H1 (cell line): ENCODE measurements around the gene HTR6.

ENCODE experiments used
- CHD2 ChIP-seq: IDR thresholded peaks from 2 replicates; pipeline ENCODE4 v1.6.1; 2012; ENCODE audit warnings: low read length, improper control_type of control experiment
- CREB1 ChIP-seq: IDR thresholded peaks from 2 replicates; pipeline ENCODE4 v1.6.1; 2012; ENCODE audit warnings: inconsistent platforms
- JUN ChIP-seq: IDR thresholded peaks from 2 replicates; pipeline ENCODE4 v1.6.1; 2011; ENCODE audit warnings: low read depth, mild to moderate bottlenecking, improper control_type of control experiment, low read length
- NRF1 ChIP-seq: IDR thresholded peaks from 2 replicates; pipeline ENCODE4 v1.6.1; 2011; ENCODE audit warnings: mild to moderate bottlenecking, low read depth, low read length, improper control_type of control experiment
- POLR2A ChIP-seq, 2 experiments: IDR thresholded peaks; 1 replicate in 1 of 2; 2 replicates in 1 of 2; pipeline ENCODE4 v1.6.1; 2011; ENCODE audit warnings: low read depth in 2 of 2, low read length in 2 of 2, mild to moderate bottlenecking in 2 of 2; ENCODE audit errors: control extremely low read depth in 1 of 2
- RBBP5 ChIP-seq: IDR thresholded peaks from 2 replicates; pipeline ENCODE4 v1.7.1; 2012; ENCODE audit warnings: low read depth, mild to moderate bottlenecking, inconsistent platforms, low read length, moderate library complexity, borderline replicate concordance
- SIRT6 ChIP-seq: IDR thresholded peaks from one replicate; pipeline ENCODE4 v1.7.1; 2012; ENCODE audit warnings: low read length, inconsistent platforms
- SIX5 ChIP-seq: IDR thresholded peaks from 2 replicates; pipeline ENCODE4 v1.6.1; 2011; ENCODE audit warnings: mild to moderate bottlenecking, low read depth, low read length
- TBP ChIP-seq: IDR thresholded peaks from 2 replicates; pipeline ENCODE4 v1.6.1; 2011; ENCODE audit warnings: low read depth, low read length, improper control_type of control experiment
- TF ChIP-seq, protein P1 (sequence below), 3 experiments: IDR thresholded peaks; 1 replicate in 2 of 3; 2 replicates in 1 of 3; pipeline versions ENCODE4 v1.5.1 to v1.6.1; 2011; ENCODE audit warnings: low read length in 3 of 3, mild to moderate bottlenecking in 3 of 3, inconsistent platforms in 2 of 3, low read depth in 1 of 3, moderate library complexity in 1 of 3; ENCODE audit not compliant: insufficient read depth in 1 of 3; ENCODE audit errors: control extremely low read depth in 1 of 3
- TF ChIP-seq, protein P2 (sequence below): IDR thresholded peaks from 2 replicates; pipeline ENCODE4 v1.6.1; 2012; ENCODE audit warnings: inconsistent platforms

DNA sequence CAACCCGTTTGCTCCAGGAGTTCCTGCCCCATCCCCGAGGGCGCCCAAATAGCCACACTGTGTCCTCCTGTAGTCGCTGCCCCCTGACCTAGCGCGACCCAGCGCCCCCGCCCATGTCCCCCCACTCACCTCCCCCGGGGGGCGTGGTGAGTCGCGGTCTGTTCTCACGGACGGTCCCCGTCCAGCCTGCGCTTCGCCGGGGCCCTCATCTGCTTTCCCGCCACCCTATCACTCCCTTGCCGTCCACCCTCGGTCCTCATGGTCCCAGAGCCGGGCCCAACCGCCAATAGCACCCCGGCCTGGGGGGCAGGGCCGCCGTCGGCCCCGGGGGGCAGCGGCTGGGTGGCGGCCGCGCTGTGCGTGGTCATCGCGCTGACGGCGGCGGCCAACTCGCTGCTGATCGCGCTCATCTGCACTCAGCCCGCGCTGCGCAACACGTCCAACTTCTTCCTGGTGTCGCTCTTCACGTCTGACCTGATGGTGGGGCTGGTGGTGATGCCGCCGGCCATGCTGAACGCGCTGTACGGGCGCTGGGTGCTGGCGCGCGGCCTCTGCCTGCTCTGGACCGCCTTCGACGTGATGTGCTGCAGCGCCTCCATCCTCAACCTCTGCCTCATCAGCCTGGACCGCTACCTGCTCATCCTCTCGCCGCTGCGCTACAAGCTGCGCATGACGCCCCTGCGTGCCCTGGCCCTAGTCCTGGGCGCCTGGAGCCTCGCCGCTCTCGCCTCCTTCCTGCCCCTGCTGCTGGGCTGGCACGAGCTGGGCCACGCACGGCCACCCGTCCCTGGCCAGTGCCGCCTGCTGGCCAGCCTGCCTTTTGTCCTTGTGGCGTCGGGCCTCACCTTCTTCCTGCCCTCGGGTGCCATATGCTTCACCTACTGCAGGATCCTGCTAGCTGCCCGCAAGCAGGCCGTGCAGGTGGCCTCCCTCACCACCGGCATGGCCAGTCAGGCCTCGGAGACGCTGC is 1.1 kb downstream of the HTR6 start:
- no peak for TF ChIP-seq POLR2A (IDR thresholded peaks at IDR 0.05; ENCODE audit: control extremely low read depth in 1 of 2, low read depth in 2 of 2, low read length in 2 of 2)
- no peak for TF ChIP-seq RBBP5
- no peak for TF ChIP-seq SIX5
- 0 out of 2 replicates have a peak, but pooled peaks have one; percentile 7 for TF ChIP-seq CREB1
- TF ChIP-seq SIRT6 = no peak
- no peak for TF ChIP-seq CHD2
- no peak for TF ChIP-seq TBP
- TF ChIP-seq, protein P1, sequence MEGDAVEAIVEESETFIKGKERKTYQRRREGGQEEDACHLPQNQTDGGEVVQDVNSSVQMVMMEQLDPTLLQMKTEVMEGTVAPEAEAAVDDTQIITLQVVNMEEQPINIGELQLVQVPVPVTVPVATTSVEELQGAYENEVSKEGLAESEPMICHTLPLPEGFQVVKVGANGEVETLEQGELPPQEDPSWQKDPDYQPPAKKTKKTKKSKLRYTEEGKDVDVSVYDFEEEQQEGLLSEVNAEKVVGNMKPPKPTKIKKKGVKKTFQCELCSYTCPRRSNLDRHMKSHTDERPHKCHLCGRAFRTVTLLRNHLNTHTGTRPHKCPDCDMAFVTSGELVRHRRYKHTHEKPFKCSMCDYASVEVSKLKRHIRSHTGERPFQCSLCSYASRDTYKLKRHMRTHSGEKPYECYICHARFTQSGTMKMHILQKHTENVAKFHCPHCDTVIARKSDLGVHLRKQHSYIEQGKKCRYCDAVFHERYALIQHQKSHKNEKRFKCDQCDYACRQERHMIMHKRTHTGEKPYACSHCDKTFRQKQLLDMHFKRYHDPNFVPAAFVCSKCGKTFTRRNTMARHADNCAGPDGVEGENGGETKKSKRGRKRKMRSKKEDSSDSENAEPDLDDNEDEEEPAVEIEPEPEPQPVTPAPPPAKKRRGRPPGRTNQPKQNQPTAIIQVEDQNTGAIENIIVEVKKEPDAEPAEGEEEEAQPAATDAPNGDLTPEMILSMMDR (IDR thresholded peaks at IDR 0.05; ENCODE audit: control extremely low read depth in 1 of 3, insufficient read depth in 1 of 3, low read depth in 1 of 3, low read length in 3 of 3) = peak; percentile 5 to 20 (median 10); a peak in 3 of 4 replicates
- TF ChIP-seq NRF1 = no peak
- TF ChIP-seq, protein P2, sequence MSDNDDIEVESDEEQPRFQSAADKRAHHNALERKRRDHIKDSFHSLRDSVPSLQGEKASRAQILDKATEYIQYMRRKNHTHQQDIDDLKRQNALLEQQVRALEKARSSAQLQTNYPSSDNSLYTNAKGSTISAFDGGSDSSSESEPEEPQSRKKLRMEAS = peak; percentile 58
- TF ChIP-seq JUN = no peak
